Neutrophil (primary cell): ENCODE measurements around the gene AKAP6.

Source experiments
- H3K27ac ChIP-seq: fragments of 200-600 bp; sonication (generic); 2 replicates; pipeline ENCODE4 v1.5.1; 2016; ENCODE audit warnings: mild to moderate bottlenecking, moderate library complexity
- H3K27me3 ChIP-seq: fragments of 200-600 bp; sonication (generic); 2 replicates; pipeline ENCODE4 v1.6.0; 2016; ENCODE audit warnings: mild to moderate bottlenecking
- H3K36me3 ChIP-seq: fragments of 200-600 bp; sonication (generic); 2 replicates; pipeline ENCODE4 v1.5.1; 2017
- H3K4me1 ChIP-seq, 2 experiments: fragments of 200-600 bp in 1 of 2; sonication (generic) in 1 of 2; 1 replicate in 1 of 2; 2 replicates in 1 of 2; pipeline versions ENCODE4 v1.5.1 to v1.6.1; 2013 to 2016; ENCODE audit warnings: low read depth in 1 of 2, low read length in 1 of 2, mild to moderate bottlenecking in 1 of 2, moderate library complexity in 1 of 2; ENCODE audit not compliant: control insufficient read depth in 1 of 2, insufficient read depth in 1 of 2
- H3K4me3 ChIP-seq, 2 experiments: fragments of 200-600 bp in 1 of 2; sonication (generic) in 1 of 2; 1 replicate in 1 of 2; 2 replicates in 1 of 2; pipeline ENCODE4 v1.5.1; 2013 to 2016; ENCODE audit warnings: low read depth in 1 of 2, low read length in 1 of 2, mild to moderate bottlenecking in 1 of 2, moderate library complexity in 1 of 2
- H3K9me3 ChIP-seq: fragments of 200-600 bp; sonication (generic); 2 replicates; pipeline ENCODE4 v1.5.1; 2016
- TF ChIP-seq, protein P1 (sequence below): fragments of 200-600 bp; sonication (generic); IDR thresholded peaks from 2 replicates; pipeline ENCODE4 v1.5.1; 2016; ENCODE audit warnings: antibody characterized with exemption

The AKAP6 gene

DNA sequence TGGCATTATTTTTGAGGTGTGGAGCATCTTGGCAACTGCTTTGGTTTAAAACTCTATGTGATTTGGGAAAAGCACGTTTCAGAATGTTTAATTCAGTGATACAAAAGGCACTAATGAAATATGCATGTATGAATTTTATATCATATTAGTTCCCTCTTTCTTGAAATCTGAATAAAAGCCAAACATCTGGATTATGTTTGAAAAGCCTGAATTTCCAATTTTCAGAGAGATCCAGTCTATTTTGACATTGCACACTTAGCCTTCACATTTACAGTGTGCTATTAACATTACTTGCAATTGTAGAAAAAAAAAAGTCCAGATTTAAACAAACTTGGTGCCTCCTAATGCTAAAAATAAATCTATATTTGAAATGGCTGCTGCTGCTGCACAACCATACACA lies 390.5 kb downstream of the AKAP6 start:
- Histone ChIP-seq H3K27me3 (no peaks in the 10 kb centered on the region), H3K4me1 (no peaks in the 10 kb centered on the region), H3K9me3 (no peaks in the 10 kb centered on the region), H3K36me3 (no peaks in the 10 kb centered on the region), H3K27ac (no peak overlapping the region), H3K4me3 (no peak overlapping the region)
- TF ChIP-seq, protein P1, sequence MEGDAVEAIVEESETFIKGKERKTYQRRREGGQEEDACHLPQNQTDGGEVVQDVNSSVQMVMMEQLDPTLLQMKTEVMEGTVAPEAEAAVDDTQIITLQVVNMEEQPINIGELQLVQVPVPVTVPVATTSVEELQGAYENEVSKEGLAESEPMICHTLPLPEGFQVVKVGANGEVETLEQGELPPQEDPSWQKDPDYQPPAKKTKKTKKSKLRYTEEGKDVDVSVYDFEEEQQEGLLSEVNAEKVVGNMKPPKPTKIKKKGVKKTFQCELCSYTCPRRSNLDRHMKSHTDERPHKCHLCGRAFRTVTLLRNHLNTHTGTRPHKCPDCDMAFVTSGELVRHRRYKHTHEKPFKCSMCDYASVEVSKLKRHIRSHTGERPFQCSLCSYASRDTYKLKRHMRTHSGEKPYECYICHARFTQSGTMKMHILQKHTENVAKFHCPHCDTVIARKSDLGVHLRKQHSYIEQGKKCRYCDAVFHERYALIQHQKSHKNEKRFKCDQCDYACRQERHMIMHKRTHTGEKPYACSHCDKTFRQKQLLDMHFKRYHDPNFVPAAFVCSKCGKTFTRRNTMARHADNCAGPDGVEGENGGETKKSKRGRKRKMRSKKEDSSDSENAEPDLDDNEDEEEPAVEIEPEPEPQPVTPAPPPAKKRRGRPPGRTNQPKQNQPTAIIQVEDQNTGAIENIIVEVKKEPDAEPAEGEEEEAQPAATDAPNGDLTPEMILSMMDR: no peak

DNA sequence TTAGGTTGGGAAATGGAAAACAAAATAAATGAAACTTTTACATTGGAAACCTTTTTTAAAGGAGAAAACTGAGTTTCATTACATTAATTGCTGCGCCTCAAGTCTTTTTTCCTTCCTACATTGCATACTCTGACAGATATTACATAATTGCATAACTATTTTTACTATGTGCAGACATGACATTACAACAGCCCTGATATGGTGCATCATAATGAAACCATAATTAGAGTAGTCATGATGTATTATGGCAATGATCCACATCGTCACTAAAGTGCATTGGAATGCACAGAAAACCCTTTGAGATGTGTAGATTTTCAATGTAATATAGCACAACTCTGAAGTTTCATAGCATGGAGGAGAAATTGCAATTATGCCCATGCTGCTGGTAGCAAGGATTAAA lies 391.8 kb downstream of the AKAP6 start:
- TF ChIP-seq, protein P1: no peak
- Histone ChIP-seq H3K4me3 (no peak overlapping the region), H3K27me3 (no peaks in the 10 kb centered on the region), H3K27ac (no peak overlapping the region), H3K4me1 (no peaks in the 10 kb centered on the region), H3K36me3 (no peaks in the 10 kb centered on the region), H3K9me3 (no peaks in the 10 kb centered on the region)

DNA sequence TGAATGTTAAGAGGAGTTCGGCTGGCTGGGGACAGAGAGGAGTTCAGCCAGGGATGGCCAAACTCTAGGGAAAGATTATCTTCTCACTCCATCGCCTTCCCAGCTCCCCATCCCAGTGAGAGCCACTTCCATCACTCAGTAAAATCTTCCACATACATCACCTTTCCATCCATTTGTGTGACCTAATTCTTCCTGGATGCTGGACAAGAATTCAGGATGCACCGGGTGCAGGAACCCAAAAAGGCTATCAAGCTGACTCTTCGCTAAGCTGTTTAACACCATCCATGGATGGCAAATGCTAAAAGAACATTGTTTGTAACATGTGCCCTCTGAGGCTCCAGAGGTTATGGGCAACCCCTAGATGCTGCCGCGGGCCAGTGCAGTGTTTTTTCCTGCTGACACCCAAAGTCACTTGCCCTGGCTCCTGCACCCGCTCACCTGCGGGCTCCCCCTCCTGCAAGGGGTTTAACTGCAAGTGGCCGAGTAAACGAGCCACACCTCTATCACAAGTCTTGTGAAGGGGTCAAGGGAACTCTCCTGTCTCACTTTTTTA lies 393.6 kb downstream of the AKAP6 start:
- Histone ChIP-seq H3K27ac (no peak overlapping the region), H3K4me3 (no peak overlapping the region), H3K9me3 (no peaks in the 10 kb centered on the region), H3K27me3 (no peaks in the 10 kb centered on the region), H3K36me3 (no peaks in the 10 kb centered on the region), H3K4me1 (no peaks in the 10 kb centered on the region)
- TF ChIP-seq, protein P1: no peak

DNA sequence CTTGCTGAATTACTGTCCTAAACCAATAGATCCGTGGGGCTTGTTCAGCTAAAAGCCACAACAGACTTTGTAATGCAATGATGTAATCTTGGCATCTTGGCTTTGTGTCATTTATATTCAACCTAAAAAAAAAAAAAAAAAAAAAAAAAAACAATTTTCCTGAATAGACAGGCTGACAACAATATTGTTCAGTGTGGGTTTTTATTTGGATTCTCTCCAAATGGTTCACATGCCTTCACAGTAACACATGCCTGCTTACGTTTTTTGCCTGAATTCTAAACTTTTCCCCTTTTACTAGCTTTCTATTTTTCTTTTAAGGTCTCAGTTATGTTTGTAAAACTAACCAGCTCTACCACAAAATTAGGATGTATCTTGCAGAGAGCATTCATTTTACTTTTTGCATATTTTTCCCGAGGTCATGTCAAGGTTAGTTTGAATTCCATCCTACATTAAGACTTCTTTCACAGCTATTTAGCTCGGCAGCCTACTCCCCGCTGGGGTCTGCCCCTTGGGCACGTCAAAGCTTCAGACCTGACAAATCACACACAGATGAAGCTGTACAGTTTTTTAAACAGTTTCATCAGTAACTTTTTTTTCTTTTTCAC lies 395.9 kb downstream of the AKAP6 start:
- no peaks in the 10 kb centered on the region for H3K27me3 ChIP-seq
- H3K36me3 ChIP-seq: no peaks in the 10 kb centered on the region
- no peaks in the 10 kb centered on the region for H3K4me1 ChIP-seq
- TF ChIP-seq, protein P1: no peak
- H3K4me3 ChIP-seq: no peak overlapping the region
- H3K27ac ChIP-seq: no peak overlapping the region
- H3K9me3 ChIP-seq: no peaks in the 10 kb centered on the region

DNA sequence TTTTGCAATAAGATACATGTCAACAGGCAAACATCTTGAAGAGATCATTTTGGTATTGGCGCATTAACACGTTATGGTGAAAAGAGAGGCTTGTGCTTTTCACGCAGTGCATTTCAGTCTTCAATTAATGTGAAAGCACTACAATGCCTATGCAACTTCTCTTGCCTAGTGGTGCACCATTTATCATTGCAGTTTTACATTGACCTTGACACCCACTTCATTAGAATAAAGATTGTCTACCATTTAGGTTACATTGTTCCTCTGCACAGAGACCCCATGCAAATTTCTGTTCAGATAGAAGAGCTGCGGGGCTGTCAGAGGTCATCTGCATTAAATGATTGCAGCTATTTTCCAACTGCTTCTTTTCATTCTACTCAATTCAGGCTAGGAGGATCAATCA lies 397.4 kb downstream of the AKAP6 start:
- Histone ChIP-seq H3K4me3 (no peak overlapping the region), H3K27ac (no peak overlapping the region), H3K4me1 (no peaks in the 10 kb centered on the region), H3K27me3 (no peaks in the 10 kb centered on the region), H3K9me3 (no peaks in the 10 kb centered on the region), H3K36me3 (no peaks in the 10 kb centered on the region)
- TF ChIP-seq, protein P1: no peak
